Endothelial cell of umbilical vein (primary cell): Measurements from ENCODE around the gene LITAF. TPM values are rescaled to one million over a fixed set of nuclear protein-coding genes. Genes with fewer than 3 reads are reported as not detected.

Source experiments
- BruUV-seq: library from RNA; stranded (reverse); fragments of 400-500 nt; replicated peaks from 2 replicates; lab custom pipeline; 2021; lab: Mats Ljungman, UMichigan
- CTCF ChIA-PET: fragments of 300-600, 350-600 bp; sonication (Branson Sonifier 250); formaldehyde crosslinking; loops from one replicate; lab custom pipeline; 2021; ENCODE audit warnings: antibody characterized with exemption, inconsistent platforms; lab: Charles Lee
- POLR2A ChIA-PET: fragments of 300-600, 350-600 bp; sonication (Branson Sonifier 250); formaldehyde crosslinking; loops from one replicate; lab custom pipeline; 2021; ENCODE audit warnings: antibody characterized with exemption, inconsistent platforms; lab: Charles Lee
- DNase-seq: peaks from one replicate; pipeline ENCODE4 v3.0.0-alpha.2; 2011; ENCODE audit warnings: low read depth, low spot score
- FAIRE-seq: peaks from 2 replicates; lab custom pipeline; 2011; peaks lifted over from hg19 to GRCh38; lab: Jason Lieb, UNC
- H2AFZ ChIP-seq: 2 replicates; pipeline ENCODE4 v1.6.0; 2012; ENCODE audit warnings: low read depth, low read length, control low read depth, inconsistent platforms
- H3K27ac ChIP-seq: 2 replicates; pipeline ENCODE4 v1.5.1; 2011; ENCODE audit warnings: low read depth, mild to moderate bottlenecking, control low read depth, low read length, moderate library complexity; ENCODE audit not compliant: insufficient read depth
- H3K27me3 ChIP-seq, 2 experiments: 2 replicates each; pipeline versions ENCODE4 v1.6.0 to v1.6.1; 2011; ENCODE audit warnings: low read length in 2 of 2, mixed read lengths in 1 of 2; ENCODE audit not compliant: control insufficient read depth in 2 of 2, insufficient read depth in 2 of 2
- H3K36me3 ChIP-seq, 2 experiments: 2 replicates in 1 of 2; 3 replicates in 1 of 2; pipeline ENCODE4 v1.5.1; 2011; ENCODE audit warnings: low read length in 2 of 2, mild to moderate bottlenecking in 1 of 2, moderate library complexity in 1 of 2; ENCODE audit not compliant: control insufficient read depth in 2 of 2, insufficient read depth in 2 of 2; ENCODE audit errors: extremely low read depth in 1 of 2
- H3K4me1 ChIP-seq: 3 replicates; pipeline ENCODE4 v1.5.1; 2011; ENCODE audit warnings: mild to moderate bottlenecking, low read length; ENCODE audit not compliant: control insufficient read depth, insufficient read depth; ENCODE audit errors: extremely low read depth
- H3K4me2 ChIP-seq: 2 replicates; pipeline ENCODE4 v1.6.1; 2011; ENCODE audit warnings: low read length, control low read depth, mixed read lengths; ENCODE audit not compliant: insufficient read depth
- H3K4me3 ChIP-seq, 3 experiments: fragments of 200-600 bp in 1 of 3; sonication (generic), shearing (Covaris generic) in 1 of 3; replicated peaks in 1 of 3; 2 replicates each; pipeline ENCODE4 v1.5.1; 2011 to 2016; ENCODE audit warnings: control low read depth in 3 of 3, low read length in 3 of 3, mild to moderate bottlenecking in 2 of 3, inconsistent platforms in 1 of 3, low read depth in 1 of 3, moderate library complexity in 1 of 3; ENCODE audit not compliant: insufficient read depth in 1 of 3
- H3K79me2 ChIP-seq: 2 replicates; pipeline ENCODE4 v1.6.0; 2012; ENCODE audit warnings: low read length, inconsistent platforms; ENCODE audit not compliant: control insufficient read depth, insufficient read depth
- H3K9ac ChIP-seq: replicated peaks from 2 replicates; pipeline ENCODE3; 2011; ENCODE audit warnings: low read length, control low read depth; ENCODE audit not compliant: insufficient read depth; ENCODE audit errors: extremely low read depth
- H3K9me1 ChIP-seq: replicated peaks from 3 replicates; pipeline ENCODE4 v1.6.0; 2011; ENCODE audit warnings: mild to moderate bottlenecking, low read length; ENCODE audit not compliant: control insufficient read depth, insufficient read depth; ENCODE audit errors: extremely low read depth
- H3K9me3 ChIP-seq: replicated peaks from 2 replicates; pipeline ENCODE4 v1.5.1; 2012; ENCODE audit warnings: low read length, inconsistent platforms; ENCODE audit not compliant: control insufficient read depth, insufficient read depth
- H4K20me1 ChIP-seq: replicated peaks from 2 replicates; pipeline ENCODE3; 2011; ENCODE audit warnings: mild to moderate bottlenecking, low read length; ENCODE audit not compliant: control insufficient read depth, insufficient read depth; ENCODE audit errors: extremely low read depth
- EZH2 ChIP-seq: IDR thresholded peaks from 2 replicates; pipeline ENCODE4 v1.6.1; 2012; ENCODE audit warnings: borderline replicate concordance, low read depth, mild to moderate bottlenecking, moderate library complexity, low read length, inconsistent platforms; ENCODE audit not compliant: severe bottlenecking
- FOS ChIP-seq: IDR thresholded peaks from 2 replicates; pipeline ENCODE4 v1.6.1; 2011; ENCODE audit warnings: mild to moderate bottlenecking, low read length, moderate library complexity, borderline replicate concordance; ENCODE audit not compliant: insufficient read depth
- GATA2 ChIP-seq: IDR thresholded peaks from 2 replicates; pipeline ENCODE4 v1.7.0; 2011; ENCODE audit warnings: low read depth, mild to moderate bottlenecking, moderate library complexity, mixed read lengths, low read length; ENCODE audit not compliant: insufficient read length, insufficient read depth
- JUN ChIP-seq: IDR thresholded peaks from 2 replicates; pipeline ENCODE4 v1.6.1; 2011; ENCODE audit warnings: borderline replicate concordance, low read depth; ENCODE audit not compliant: insufficient read length, insufficient read depth
- MYC ChIP-seq: IDR thresholded peaks from one replicate; pipeline ENCODE4 v1.6.1; 2011; ENCODE audit warnings: mild to moderate bottlenecking, low read depth, low read length
- POLR2A ChIP-seq: IDR thresholded peaks from 2 replicates; pipeline ENCODE4 v1.6.1; 2012; ENCODE audit warnings: low read depth, mild to moderate bottlenecking, control low read depth, low read length
- POLR2AphosphoS5 ChIP-seq: IDR thresholded peaks from 2 replicates; pipeline ENCODE4 v1.6.1; 2012; ENCODE audit warnings: low read depth, mild to moderate bottlenecking, control low read depth, low read length, moderate library complexity; ENCODE audit not compliant: insufficient read depth
- dilution Hi-C: fragments of 300-500 bp; cut with MboI; formaldehyde crosslinking; loops from one replicate; pipeline ENCODE4 v1.15.0; 2019; ENCODE audit warnings: low sequenced_read_pairs; ENCODE audit not compliant: extremely low pct_ligation_motif_present
- intact Hi-C: fragments of 100-400 bp; cut with micrococcal nuclease; formaldehyde crosslinking; loops from one replicate; pipeline ENCODE4 v1.10.0; 2022
- polyA plus RNA-seq, 4 experiments: library from polyadenylated mRNA; depleted of rRNA in 3 of 4; stranded (reverse) in 3 of 4; unstranded in 1 of 4; fragments of >200 nt; gene quantifications; 2 replicates each; pipeline versions ENCODE4 v1.2.1 to v1.2.3, GENCODE V29; 2011 to 2012; ENCODE audit warnings: missing spikeins in 1 of 4
- total RNA-seq: library from RNA; stranded (reverse); gene quantifications from 2 replicates; pipeline ENCODE4 v1.2.3, GENCODE V29; 2021
- TF ChIP-seq, protein P1 (sequence below), 2 donors: IDR thresholded peaks; 1 replicate in 1 of 2; 2 replicates in 1 of 2; pipeline ENCODE4 v1.5.1; 2011; ENCODE audit warnings: low read length in 2 of 2, mild to moderate bottlenecking in 2 of 2, moderate library complexity in 2 of 2, control low read depth in 1 of 2, inconsistent platforms in 1 of 2, low read depth in 1 of 2; ENCODE audit not compliant: insufficient read depth in 1 of 2; ENCODE audit errors: extremely low read depth in 1 of 2
- TF ChIP-seq, protein P2 (sequence below): IDR thresholded peaks from 2 replicates; pipeline ENCODE4 v1.6.1; 2011; ENCODE audit not compliant: insufficient read depth, insufficient read length

The LITAF gene
- total and polyA plus RNA-seq, 2 donors (not counting 3 experiments of a cell fraction or from before 2014, with no cell fraction given), result 15.2 to 27.2 TPM

DNA sequence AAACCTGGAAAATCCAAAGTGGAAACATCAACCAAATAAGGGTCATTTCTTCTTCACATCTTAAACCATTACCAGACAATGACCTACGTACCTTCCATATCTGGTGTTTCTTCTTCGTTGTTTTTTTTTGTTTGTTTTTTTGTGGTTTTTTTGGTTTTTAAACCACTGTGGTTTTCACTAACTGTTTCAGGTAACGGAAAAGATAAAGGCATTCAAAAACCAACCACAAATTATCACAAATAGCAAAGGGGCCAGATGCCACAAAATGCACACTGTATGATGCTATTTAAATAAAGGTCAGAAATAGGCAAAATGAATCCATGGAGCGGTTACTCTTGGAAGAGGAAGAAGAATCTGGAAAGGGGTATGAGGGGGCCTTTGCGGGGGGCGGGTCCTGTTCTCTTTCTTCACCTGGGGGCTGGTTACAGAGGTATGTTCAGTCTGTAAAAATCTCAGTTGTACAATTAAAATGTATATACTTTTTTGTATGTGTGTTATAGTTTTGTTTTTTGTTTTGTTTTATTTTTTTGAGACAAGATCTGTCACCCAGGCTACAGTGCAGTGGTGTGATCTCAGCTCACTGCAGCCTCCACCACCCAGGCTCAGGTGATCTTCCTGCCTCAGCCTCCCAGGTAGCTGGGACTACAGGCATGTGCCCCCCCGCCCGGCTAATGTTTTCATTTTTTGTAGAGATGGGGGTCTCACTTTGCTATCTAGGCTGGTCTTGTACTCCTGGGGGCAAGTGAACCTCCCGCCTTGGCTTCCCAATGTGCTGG, 29.6 kb downstream of the LITAF start:
- Histone ChIP-seq H3K9me3 (no peaks in the 10 kb centered on the region), H3K9me1 (no peaks in the 10 kb centered on the region), H3K36me3 (peaks cover 0 to 2% of the 10 kb centered on the region in 2 experiments), H4K20me1 (no peaks in the 10 kb centered on the region), H3K27ac (no peak overlapping the region), H2AFZ (no peak overlapping the region), H3K79me2 (no peaks in the 10 kb centered on the region), H3K4me3 (no peak overlapping the region), H3K4me1 (peaks cover 11% of the 10 kb centered on the region), H3K9ac (no peak overlapping the region), H3K4me2 (no peak overlapping the region), H3K27me3 (no peaks in the 10 kb centered on the region)
- dilution Hi-C loops, result no loop called here
- ChIA-PET POLR2A (no interaction called here), CTCF (interaction anchor here (0.6 to 2.5 kb wide), 2 partner anchors 25 kb away, joined by 3 to 8 read pairs; no protein-coding TSS in a partner anchor)
- FAIRE-seq, result no peak
- intact Hi-C loops, result no loop called here
- TF ChIP-seq, protein P1, sequence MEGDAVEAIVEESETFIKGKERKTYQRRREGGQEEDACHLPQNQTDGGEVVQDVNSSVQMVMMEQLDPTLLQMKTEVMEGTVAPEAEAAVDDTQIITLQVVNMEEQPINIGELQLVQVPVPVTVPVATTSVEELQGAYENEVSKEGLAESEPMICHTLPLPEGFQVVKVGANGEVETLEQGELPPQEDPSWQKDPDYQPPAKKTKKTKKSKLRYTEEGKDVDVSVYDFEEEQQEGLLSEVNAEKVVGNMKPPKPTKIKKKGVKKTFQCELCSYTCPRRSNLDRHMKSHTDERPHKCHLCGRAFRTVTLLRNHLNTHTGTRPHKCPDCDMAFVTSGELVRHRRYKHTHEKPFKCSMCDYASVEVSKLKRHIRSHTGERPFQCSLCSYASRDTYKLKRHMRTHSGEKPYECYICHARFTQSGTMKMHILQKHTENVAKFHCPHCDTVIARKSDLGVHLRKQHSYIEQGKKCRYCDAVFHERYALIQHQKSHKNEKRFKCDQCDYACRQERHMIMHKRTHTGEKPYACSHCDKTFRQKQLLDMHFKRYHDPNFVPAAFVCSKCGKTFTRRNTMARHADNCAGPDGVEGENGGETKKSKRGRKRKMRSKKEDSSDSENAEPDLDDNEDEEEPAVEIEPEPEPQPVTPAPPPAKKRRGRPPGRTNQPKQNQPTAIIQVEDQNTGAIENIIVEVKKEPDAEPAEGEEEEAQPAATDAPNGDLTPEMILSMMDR (IDR thresholded peaks at IDR 0.05; ENCODE audit: extremely low read depth in 1 of 2, insufficient read depth in 1 of 2, low read depth in 1 of 2, low read length in 2 of 2), result no peak
- DNase-seq, result no peak
- no TSS peak for BruUV-seq

- DNase-seq (no peak), FAIRE-seq (no peak)
- BruUV-seq, result no TSS peak
- no peak overlapping the region for H3K4me2 ChIP-seq
- intact Hi-C loops, result no loop called here
- no peak overlapping the region for H3K27ac ChIP-seq
- H3K9me3 ChIP-seq, result no peaks in the 10 kb centered on the region
- H2AFZ ChIP-seq, result no peak overlapping the region
- no peaks in the 10 kb centered on the region for H3K27me3 ChIP-seq
- H3K4me1 ChIP-seq, result peaks cover 8% of the 10 kb centered on the region
- POLR2A ChIA-PET, result no interaction called here
- no peak for TF ChIP-seq MYC
- TF ChIP-seq, protein P2, sequence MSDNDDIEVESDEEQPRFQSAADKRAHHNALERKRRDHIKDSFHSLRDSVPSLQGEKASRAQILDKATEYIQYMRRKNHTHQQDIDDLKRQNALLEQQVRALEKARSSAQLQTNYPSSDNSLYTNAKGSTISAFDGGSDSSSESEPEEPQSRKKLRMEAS, result no peak
- TF ChIP-seq POLR2A, result no peak
- TF ChIP-seq GATA2, result no peak
- no peak for TF ChIP-seq POLR2AphosphoS5
- TF ChIP-seq JUN, result no peak
- TF ChIP-seq, protein P1 (IDR thresholded peaks at IDR 0.05; ENCODE audit: extremely low read depth in 1 of 2, insufficient read depth in 1 of 2, low read depth in 1 of 2, low read length in 2 of 2), result no peak
- no peak for TF ChIP-seq EZH2
- no peak for TF ChIP-seq FOS
- no peak overlapping the region for H3K9ac ChIP-seq
- CTCF ChIA-PET, result interaction anchor here (1.3 to 2.5 kb wide), 2 partner anchors 24 to 35 kb away, joined by 3 to 8 read pairs; no protein-coding TSS in a partner anchor
- no peaks in the 10 kb centered on the region for H4K20me1 ChIP-seq
- H3K9me1 ChIP-seq, result no peaks in the 10 kb centered on the region
- dilution Hi-C loops, result no loop called here
- no peaks in the 10 kb centered on the region for H3K79me2 ChIP-seq
- no peak overlapping the region for H3K4me3 ChIP-seq
- H3K36me3 ChIP-seq, result peaks cover 0 to 2% of the 10 kb centered on the region in 2 experiments
Observed at GRCh38 chr16:11556214-11556819, 30.4 kb downstream of the LITAF start.
